AG10803 (cell line): ENCODE data around the gene CRKL.
A peak's percentile ranks its signal among the peaks of the same experiment; 100 is the strongest.

Source experiments
- DNase-seq: peaks from one replicate; pipeline ENCODE4 v3.0.0; 2010; ENCODE audit warnings: low read depth
- H3K4me3 ChIP-seq: 2 replicates; pipeline ENCODE4 v1.5.1; 2011; ENCODE audit warnings: mild to moderate bottlenecking, low read length, control low read depth
- CTCF ChIP-seq: conservative IDR thresholded peaks from 2 replicates; pipeline ENCODE4 v1.5.1; 2011; ENCODE audit warnings: mild to moderate bottlenecking, low read length, control low read depth, inconsistent platforms

The CRKL gene

GRCh38 chr22:20976291-20976877, 59.2 kb downstream of the CRKL start:
- no peak overlapping the region for H3K4me3 ChIP-seq
- no peak for TF ChIP-seq CTCF
- no peak for DNase-seq

GRCh38 chr22:20977019-20977418, 59.8 kb downstream of the CRKL start:
- H3K4me3 ChIP-seq = no peak overlapping the region
- TF ChIP-seq CTCF = no peak
- no peak for DNase-seq

GRCh38 chr22:20977516-20978170, 60.4 kb downstream of the CRKL start:
- DNase-seq = no peak
- H3K4me3 ChIP-seq = no peak overlapping the region
- TF ChIP-seq CTCF = no peak

- no peak overlapping the region for H3K4me3 ChIP-seq
- no peak for TF ChIP-seq CTCF
- DNase-seq = no peak
Measured at GRCh38 chr22:20978419-20978818, 61.2 kb downstream of the CRKL start.

GRCh38 chr22:20979243-20979809, 62.1 kb downstream of the CRKL start:
- peak; percentile 54 for DNase-seq
- H3K4me3 ChIP-seq = peak overlapping the region; percentile 22
- no peak for TF ChIP-seq CTCF

- no peak for TF ChIP-seq CTCF
- H3K4me3 ChIP-seq = peak overlapping the region; percentile 22
- DNase-seq = no peak
Measured at GRCh38 chr22:20979940-20980453, 62.8 kb downstream of the CRKL start.

GRCh38 chr22:20980523-20980922, 63.3 kb downstream of the CRKL start:
- no peak overlapping the region for H3K4me3 ChIP-seq
- no peak for DNase-seq
- TF ChIP-seq CTCF = no peak
